HG03064 (cell line): ENCODE measurements around the gene C2orf78.
"Not testable (repeated sequence)": the region's sequence is repeated elsewhere in the genome, so short reads cannot be mapped to it uniquely, and the experiment has no call there.

Source experiments
- ATAC-seq: cut with Tn5 transposase; IDR thresholded peaks from one replicate; pipeline ENCODE4 v1.9.1; 2021; ENCODE audit warnings: low read depth; ENCODE audit not compliant: unreplicated experiment

C2orf78 gene

GRCh38 chr2:73778867-73779466, 5.0 kb upstream of the C2orf78 start:
- not testable (repeated sequence) for ATAC-seq

GRCh38 chr2:73779467-73780236, 4.3 kb upstream of the C2orf78 start, which contains the start of gene DUSP11:
Gene DUSP11, minus strand, starts transcription at chr2:73780103. Its CDS starts 129 bp downstream, at chr2:73779974.
- ATAC-seq, result peak; percentile 90

- no peak for ATAC-seq
Measured at GRCh38 chr2:73780237-73780582, 3.8 kb upstream of the C2orf78 start.

DNA sequence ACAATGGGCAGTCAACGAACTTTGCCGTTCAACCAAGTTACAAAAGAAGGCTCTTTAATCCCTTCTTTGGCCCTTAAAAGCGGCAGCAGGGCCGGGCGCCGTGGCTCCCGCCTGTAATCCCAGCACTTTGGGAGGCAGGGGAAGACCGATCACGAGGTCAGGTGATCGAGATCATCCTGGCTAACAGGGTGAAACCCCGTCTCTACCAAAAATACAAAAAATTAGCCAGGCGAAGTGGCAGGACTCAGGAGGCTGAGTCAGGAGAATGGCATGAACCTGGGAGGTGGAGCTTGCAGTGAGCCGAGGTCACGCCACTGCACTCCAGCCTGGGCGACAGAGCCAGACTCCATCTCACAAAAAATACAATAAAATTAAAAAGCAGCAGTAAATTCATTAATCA, 581 bp upstream of the C2orf78 start:
- ATAC-seq, result not testable (repeated sequence)

GRCh38 chr2:73811878-73812277, 27.9 kb downstream of the C2orf78 start:
- no peak for ATAC-seq

DNA sequence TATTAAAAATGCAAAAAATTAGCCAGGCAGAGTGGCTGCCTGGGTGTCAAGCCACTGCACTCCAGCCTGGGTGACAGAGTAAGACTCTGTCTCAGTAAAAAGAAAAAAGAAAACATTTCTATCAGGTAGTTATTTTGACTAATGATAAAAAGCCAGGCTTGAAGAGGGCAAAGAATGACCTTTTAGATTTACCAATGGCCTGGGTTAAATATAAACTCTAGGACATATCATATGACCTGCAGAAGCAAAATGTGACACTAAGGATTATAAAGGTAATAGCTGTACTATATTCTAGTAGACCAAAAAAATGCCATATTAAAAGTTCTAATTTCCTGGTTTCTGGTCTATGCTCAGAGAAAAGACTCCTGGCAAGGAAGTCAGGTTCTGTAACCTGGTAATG, 28.7 kb downstream of the C2orf78 start:
- ATAC-seq, result no peak

GRCh38 chr2:73818296-73818695, 34.3 kb downstream of the C2orf78 start:
- no peak for ATAC-seq

GRCh38 chr2:73821227-73821626, 37.2 kb downstream of the C2orf78 start:
- peak; percentile 64 for ATAC-seq

DNA sequence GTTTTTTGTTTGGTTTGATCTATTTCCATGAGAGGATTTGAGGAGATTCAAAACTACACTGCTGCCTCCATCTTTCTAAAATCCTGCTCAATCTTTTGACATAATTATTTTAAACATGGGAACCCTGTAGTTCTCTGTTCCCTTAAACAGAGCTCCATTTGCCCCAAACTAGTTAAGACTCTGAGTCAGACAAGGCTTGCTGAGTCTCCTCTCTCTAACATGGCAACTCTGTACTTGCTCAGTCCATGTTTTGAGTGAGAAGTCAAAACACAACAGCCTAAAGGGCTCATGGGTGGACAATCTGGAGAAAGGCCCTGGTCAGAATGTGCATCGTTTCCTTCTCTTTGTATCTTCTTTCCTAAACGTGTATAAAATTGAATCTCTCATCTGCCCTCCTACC, 37.7 kb downstream of the C2orf78 start:
- peak; percentile 14 for ATAC-seq

- peak; percentile 63 for ATAC-seq
Measured at GRCh38 chr2:73822276-73822675, 38.3 kb downstream of the C2orf78 start.

GRCh38 chr2:73822991-73823390, 39.0 kb downstream of the C2orf78 start:
- no peak for ATAC-seq

GRCh38 chr2:73823416-73823815, 39.4 kb downstream of the C2orf78 start:
- ATAC-seq, result no peak

- ATAC-seq, result no peak
Measured at GRCh38 chr2:73823916-73824523, 40.0 kb downstream of the C2orf78 start.

- ATAC-seq, result no peak
Measured at GRCh38 chr2:73825408-73825807, 41.4 kb downstream of the C2orf78 start.

DNA sequence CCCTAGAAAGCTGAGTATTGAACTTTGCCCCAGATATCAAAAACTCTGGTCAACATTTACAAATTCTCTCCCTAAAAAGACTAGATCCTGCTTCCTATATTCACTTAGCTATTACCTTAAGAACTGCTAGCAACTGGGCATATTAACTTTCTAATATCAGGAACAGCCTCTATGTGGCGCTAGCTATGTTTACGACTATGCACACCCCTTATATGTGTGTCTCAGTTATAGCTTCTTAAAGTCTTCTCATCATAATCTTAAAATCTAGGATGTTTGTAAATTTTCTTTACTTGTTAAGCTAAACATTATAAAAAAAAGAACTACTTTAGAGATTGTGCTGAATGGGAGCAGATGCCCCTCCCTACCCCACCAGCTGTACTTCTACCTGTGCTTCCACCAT, 43.0 kb downstream of the C2orf78 start:
- no peak for ATAC-seq

- no peak for ATAC-seq
Measured at GRCh38 chr2:73827660-73828388, 43.8 kb downstream of the C2orf78 start.

- no peak for ATAC-seq
Measured at GRCh38 chr2:73828389-73828817, 44.4 kb downstream of the C2orf78 start.

DNA sequence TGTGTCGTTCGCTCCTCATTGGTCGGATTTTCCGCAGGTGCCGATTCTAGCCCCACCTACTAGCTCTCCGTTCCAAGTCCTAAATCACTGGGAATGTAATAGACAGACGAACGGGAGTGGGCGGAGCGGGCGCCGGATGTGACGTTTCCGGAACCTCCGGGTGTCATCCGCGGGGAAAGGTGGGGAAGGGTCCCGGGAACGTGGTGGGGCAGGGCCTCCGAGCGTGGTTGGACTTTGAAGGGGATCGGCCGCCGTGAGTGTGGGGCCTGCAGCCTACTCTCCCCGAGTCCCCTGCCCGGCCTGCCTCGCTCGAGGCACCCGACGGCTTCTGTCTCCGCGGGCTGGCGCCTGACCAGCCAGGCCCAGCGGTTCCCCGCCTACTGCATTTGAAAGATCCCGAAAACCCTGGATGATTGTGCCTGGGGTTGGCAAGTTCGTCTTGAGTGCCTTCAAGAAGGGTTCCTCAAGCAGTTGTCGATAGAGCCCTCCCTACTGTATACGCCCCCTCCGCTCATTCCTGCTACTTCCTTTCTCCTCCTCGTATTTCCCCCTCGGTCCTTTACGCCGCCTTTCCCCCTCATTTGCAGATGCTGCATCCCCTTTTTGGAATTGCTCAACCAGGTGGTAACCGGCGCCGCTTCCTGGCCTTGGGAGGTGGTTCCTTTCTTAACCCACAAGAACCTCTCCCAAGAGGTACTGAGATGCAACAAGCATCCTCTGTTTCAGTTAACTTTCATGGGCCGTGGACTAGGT, 45.0 kb downstream of the C2orf78 start, which contains the start of gene STAMBP:
TSS of gene STAMBP (plus strand) at position 144 of the 753 bp plus-strand sequence. CDS start 1,896 bp downstream, outside the sequence.
- peak; percentile 79 for ATAC-seq

GRCh38 chr2:73830871-73831401, 47.0 kb downstream of the C2orf78 start:
- ATAC-seq, result no peak

- ATAC-seq, result no peak
Measured at GRCh38 chr2:73832930-73833329, 48.9 kb downstream of the C2orf78 start.
